Pancreas (tissue), 10 donors: ENCODE results near the gene RB1. TPM values are rescaled to one million over a fixed set of nuclear protein-coding genes. Genes with fewer than 3 reads are reported as not detected.
A peak's percentile ranks its signal among the peaks of the same experiment; 100 is the strongest.

ENCODE experiments used
- ATAC-seq, 4 donors: fragments of 200-7000 bp; cut with Tn5 transposase; one replicate each; pipeline versions ENCODE4 v1.8.0 to v1.9.1; 2020; ENCODE audit warnings: mild to moderate bottlenecking in 4 of 4, moderate library complexity in 4 of 4
- DNase-seq, 6 donors: peaks; one replicate each; pipeline ENCODE4 v3.0.0-alpha.2; 2020
- FAIRE-seq: peaks from 2 replicates; lab custom pipeline; 2012; peaks lifted over from hg19 to GRCh38; lab: Jason Lieb, UNC
- H3K27ac ChIP-seq, 4 donors: fragments of 200-600 bp; sonication (generic); 1 replicate in 3 of 4; 2 replicates in 1 of 4; pipeline versions ENCODE4 v1.5.0 to v1.8.0; 2020
- H3K27me3 ChIP-seq, 4 donors: fragments of 200-600 bp; one replicate each; pipeline ENCODE4 v1.8.0; 2021
- H3K36me3 ChIP-seq, 3 donors: fragments of 200-600 bp; sonication (generic) in 1 of 3; one replicate each; pipeline versions ENCODE4 v1.5.0 to v1.8.0; 2020 to 2021
- H3K4me1 ChIP-seq, 3 donors: fragments of 200-600 bp; one replicate each; pipeline ENCODE4 v1.8.0; 2021
- H3K4me3 ChIP-seq, 4 donors: fragments of 200-600 bp; sonication (generic) in 2 of 4; one replicate each; pipeline versions ENCODE4 v1.5.0 to v1.8.0; 2020 to 2021
- H3K9me3 ChIP-seq, 4 donors: fragments of 200-600 bp; one replicate each; pipeline ENCODE4 v1.8.0; 2021
- WGBS, 2 donors: extraction: QIAGEN DNeasy Blood & Tissue Kit; methylation state at CpG; one replicate each; pipeline ENCODE4 v1.1.7; 2013; 5-methylcytosine and 5-hydroxymethylcytosine counted together
- intact Hi-C, 3 donors: fragments of 100-400 bp; cut with DNase I; formaldehyde crosslinking; loops; one replicate each; pipeline versions ENCODE4 v1.11.1 to v1.14.2; 2022
- polyA plus RNA-seq, 2 donors: library from polyadenylated mRNA; stranded (reverse); fragments of 200-250 nt; gene quantifications; one replicate each; pipeline ENCODE4 v1.2.3, GENCODE V29; 2013
- total RNA-seq, 6 donors: library from RNA; stranded (reverse); fragmentation: NEBNext Ultra II Directional in 4 of 6; extraction: Animal tissue kit (Norgen Biotek cat#: 25700) in 4 of 6; gene quantifications; one replicate each; pipeline versions ENCODE4 v1.2.1 to v1.2.4, GENCODE V29; 2021 to 2023
- TF ChIP-seq, protein P1 (sequence below), 4 donors: fragments of 200-600 bp; sonication (generic) in 3 of 4; IDR thresholded peaks; one replicate each; pipeline versions ENCODE4 v1.5.0 to v1.8.0; 2021; ENCODE audit warnings: antibody characterized with exemption in 4 of 4
- donor health status: healthy with polysubstance abuse.
- donor health status: DM: no; HTN: no; CAD: no; lungs with moderate emphysema.
- donor health status: DM: no; HTN: no; CAD: no.
- donor health status: control.
- donor health status: control.
- donor health status: Bipolar disorder and iron deficiency.
- donor health status: DM: yes; HTN: yes; CAD: no.
- donor health status: DM: no; HTN: no; CAD: no.
- donor health status: DM: no; HTN: no; CAD: no.
- donor health status: DM: yes; HTN: yes; CAD: no.

Gene RB1
- total and polyA plus RNA-seq, 8 donors = 5.0 to 23.0 (median 10.9) TPM

DNA sequence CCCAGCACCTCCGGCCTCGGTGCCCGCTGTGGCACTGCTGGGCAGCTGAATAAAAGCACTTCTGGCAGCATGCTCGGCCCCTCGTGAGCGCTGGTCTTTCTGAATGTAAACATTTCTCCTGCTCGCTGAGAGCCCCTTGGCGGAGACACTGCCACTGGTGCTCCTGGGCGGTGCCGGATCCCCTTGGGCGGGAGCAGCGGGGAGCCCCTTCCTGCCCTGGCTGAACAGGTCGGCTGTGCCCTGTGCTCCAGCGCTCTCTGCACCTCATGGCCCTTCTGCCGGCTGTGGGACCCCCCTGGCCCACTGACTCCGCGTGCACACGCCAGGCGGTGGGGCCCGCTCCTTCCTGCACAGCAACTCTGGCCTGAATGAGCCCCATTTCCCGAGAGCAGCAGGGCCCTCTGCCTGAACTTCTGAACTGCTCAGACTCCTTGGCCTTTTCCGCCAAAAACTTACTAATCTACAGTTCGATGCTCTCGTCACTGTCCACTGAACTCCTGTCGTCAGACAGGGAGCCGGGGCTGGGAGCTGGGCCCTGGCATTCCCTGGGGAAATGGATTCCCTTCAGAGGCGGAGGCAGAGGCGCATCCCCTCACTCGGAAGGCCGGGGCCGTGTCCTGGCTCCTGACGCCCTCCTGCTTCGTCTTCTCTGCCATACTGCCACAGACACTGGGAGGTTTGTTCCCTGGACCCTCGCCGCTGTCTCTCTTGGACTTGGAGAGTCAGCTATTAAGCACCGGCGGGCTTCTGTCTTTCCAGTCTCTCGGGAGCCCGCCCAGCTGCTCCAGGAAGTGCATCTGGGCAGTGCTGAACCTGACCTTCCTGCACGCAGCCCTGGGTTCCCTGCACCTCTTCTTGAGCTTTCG is 14.2 kb downstream of the RB1 start:
- no peaks in the 10 kb centered on the region for H3K9me3 ChIP-seq
- peak; percentile 27 to 46 (median 30) for ATAC-seq
- no peaks in the 10 kb centered on the region for H3K27me3 ChIP-seq
- H3K27ac ChIP-seq = no peak overlapping the region
- WGBS, 2 donors = 83 to 85% methylated on average over 41 of the region's 41 CpGs
- H3K4me1 ChIP-seq = no peaks in the 10 kb centered on the region
- peak overlapping the region in 2 of 4 donors; percentile 25 to 29 for H3K4me3 ChIP-seq
- no peak for FAIRE-seq
- DNase-seq = peak in 2 of 6 donors; percentile 54 to 65
- H3K36me3 ChIP-seq = no peaks in the 10 kb centered on the region
- TF ChIP-seq, protein P1, sequence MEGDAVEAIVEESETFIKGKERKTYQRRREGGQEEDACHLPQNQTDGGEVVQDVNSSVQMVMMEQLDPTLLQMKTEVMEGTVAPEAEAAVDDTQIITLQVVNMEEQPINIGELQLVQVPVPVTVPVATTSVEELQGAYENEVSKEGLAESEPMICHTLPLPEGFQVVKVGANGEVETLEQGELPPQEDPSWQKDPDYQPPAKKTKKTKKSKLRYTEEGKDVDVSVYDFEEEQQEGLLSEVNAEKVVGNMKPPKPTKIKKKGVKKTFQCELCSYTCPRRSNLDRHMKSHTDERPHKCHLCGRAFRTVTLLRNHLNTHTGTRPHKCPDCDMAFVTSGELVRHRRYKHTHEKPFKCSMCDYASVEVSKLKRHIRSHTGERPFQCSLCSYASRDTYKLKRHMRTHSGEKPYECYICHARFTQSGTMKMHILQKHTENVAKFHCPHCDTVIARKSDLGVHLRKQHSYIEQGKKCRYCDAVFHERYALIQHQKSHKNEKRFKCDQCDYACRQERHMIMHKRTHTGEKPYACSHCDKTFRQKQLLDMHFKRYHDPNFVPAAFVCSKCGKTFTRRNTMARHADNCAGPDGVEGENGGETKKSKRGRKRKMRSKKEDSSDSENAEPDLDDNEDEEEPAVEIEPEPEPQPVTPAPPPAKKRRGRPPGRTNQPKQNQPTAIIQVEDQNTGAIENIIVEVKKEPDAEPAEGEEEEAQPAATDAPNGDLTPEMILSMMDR (IDR thresholded peaks at IDR 0.05) = no peak
- intact Hi-C loops = no loop called here

DNA sequence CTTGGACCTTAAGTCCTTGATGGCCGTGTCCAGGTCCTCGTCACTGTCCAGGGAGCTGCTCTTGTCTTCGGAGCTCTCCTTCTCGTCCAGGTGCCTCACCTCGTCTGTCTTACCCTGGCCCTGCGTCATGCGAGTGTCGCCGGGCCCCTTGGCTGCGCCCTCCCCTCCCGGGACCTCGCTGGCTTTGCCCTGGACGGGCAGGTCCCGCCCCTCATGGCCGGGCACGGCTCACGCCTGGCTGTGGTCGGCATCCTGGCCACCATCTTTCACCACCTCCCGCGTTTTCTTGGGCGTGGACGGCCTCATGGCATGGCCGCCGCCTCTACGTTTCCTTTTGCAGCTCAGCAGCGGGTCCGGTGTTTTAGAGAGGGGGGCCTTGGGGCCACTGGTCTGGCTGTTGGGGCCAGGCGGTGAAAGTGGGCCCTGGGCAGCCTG is 14.8 kb downstream of the RB1 start:
- peak overlapping the region in 3 of 4 donors; percentile 2 to 29 (median 25) for H3K4me3 ChIP-seq
- ATAC-seq (peak; percentile 23 to 47 (median 40)), DNase-seq (peak in 3 of 6 donors; percentile 35 to 80 (median 57)), FAIRE-seq (no peak)
- intact Hi-C loops = no loop called here
- TF ChIP-seq, protein P1 (IDR thresholded peaks at IDR 0.05) = no peak
- no peaks in the 10 kb centered on the region for H3K36me3 ChIP-seq
- no peaks in the 10 kb centered on the region for H3K9me3 ChIP-seq
- 48 to 69% methylated on average over 26 to 28 of the region's 28 CpGs for WGBS, 2 donors
- no peaks in the 10 kb centered on the region for H3K4me1 ChIP-seq
- no peaks in the 10 kb centered on the region for H3K27me3 ChIP-seq
- no peak overlapping the region for H3K27ac ChIP-seq

DNA sequence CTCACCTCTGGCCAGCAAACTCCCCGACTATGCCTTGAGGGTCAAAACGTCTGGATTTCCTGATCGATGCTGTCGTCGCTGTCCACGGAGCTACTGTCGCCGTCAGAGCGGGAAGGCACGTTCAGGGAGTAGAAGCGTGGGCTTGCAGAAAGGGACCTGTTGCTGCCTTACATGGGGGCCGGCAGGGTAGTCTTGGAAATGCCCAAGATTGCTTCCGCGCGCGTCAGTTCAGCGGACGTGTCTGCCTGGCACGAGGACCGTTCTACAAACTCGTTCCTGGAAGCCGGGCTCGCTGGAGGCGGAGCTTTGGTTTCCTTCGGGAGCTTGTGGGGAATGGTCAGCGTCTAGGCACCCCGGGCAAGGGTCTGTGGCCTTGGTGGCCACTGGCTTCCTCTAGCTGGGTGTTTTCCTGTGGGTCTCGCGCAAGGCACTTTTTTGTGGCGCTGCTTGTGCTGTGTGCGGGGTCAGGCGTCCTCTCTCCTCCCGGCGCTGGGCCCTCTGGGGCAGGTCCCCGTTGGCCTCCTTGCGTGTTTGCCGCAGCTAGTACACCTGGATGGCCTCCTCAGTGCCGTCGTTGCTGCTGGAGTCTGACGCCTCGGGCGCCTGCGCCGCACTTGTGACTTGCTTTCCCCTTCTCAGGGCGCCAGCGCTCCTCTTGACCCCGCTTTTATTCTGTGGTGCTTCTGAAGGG is 15.4 kb downstream of the RB1 start:
- ATAC-seq (peak; percentile 46 to 63 (median 54)), DNase-seq (peak in 5 of 6 donors; percentile 22 to 61 (median 40)), FAIRE-seq (no peak)
- no peak overlapping the region for H3K27ac ChIP-seq
- no peaks in the 10 kb centered on the region for H3K27me3 ChIP-seq
- TF ChIP-seq, protein P1 (IDR thresholded peaks at IDR 0.05) = no peak
- no peaks in the 10 kb centered on the region for H3K4me1 ChIP-seq
- WGBS, 2 donors = 69% methylated on average over 47 of the region's 47 CpGs
- intact Hi-C loops = no loop called here
- H3K4me3 ChIP-seq = peak overlapping the region in 3 of 4 donors; percentile 2 to 29 (median 25)
- H3K36me3 ChIP-seq = no peaks in the 10 kb centered on the region
- no peaks in the 10 kb centered on the region for H3K9me3 ChIP-seq

DNA sequence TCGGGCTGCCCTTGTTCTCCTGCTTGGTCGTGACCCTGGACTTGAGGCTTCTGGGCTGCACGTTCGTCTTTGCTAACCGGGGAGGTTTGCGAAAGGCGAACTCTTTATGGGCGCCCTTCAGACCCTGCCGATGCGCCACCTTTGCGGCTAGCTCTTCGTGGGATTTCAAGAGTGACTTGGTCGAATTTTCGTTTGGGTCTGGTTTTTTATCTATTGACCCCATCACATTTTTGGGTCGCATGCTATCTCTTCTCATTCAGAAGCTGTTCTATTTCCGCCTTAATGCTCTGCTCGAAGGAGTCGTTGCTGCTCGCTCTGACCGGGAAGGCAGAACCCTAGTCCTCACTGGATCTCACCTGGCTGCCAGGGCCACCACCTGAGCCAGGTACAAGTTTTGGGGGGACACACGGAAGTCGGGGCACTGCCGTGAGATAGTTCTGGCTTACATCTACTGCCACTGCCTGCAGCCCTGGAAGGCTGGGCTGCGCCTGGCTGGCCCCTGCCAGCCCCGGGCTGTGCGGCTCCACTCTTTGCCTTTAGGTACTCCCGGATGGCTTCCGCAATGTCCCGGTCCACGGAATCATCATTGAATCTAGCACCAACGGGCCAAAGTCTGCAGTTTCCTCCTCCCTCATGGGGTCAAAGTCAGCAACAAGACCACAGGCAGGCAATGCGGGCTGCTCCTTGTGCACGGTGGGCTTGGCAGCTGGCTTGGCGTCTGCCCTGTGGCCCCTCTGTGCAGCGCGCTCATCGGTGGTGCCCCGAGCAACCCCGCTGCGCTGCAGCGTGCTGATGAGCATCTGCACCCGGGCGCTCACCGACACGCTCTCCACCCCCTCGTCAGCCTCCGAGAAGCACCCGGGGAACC is 16.2 kb downstream of the RB1 start:
- no peaks in the 10 kb centered on the region for H3K36me3 ChIP-seq
- intact Hi-C loops = no loop called here
- no peaks in the 10 kb centered on the region for H3K4me1 ChIP-seq
- H3K9me3 ChIP-seq = no peaks in the 10 kb centered on the region
- H3K27me3 ChIP-seq = no peaks in the 10 kb centered on the region
- ATAC-seq (peak in 3 of 4 donors; percentile 20 to 28 (median 20)), DNase-seq (peak in 2 of 6 donors; percentile 53 to 54), FAIRE-seq (no peak)
- WGBS, 2 donors = 77 to 79% methylated on average over 48 of the region's 48 CpGs
- H3K4me3 ChIP-seq = peak overlapping the region in 1 of 4 donors; percentile 26
- TF ChIP-seq, protein P1 (IDR thresholded peaks at IDR 0.05) = no peak
- H3K27ac ChIP-seq = no peak overlapping the region
